Choroid plexus epithelial cell (primary cell): ENCODE results near the gene ZRANB3.
A peak's percentile ranks its signal among the peaks of the same experiment; 100 is the strongest.
"Not testable (repeated sequence)": the region's sequence is repeated elsewhere in the genome, so short reads cannot be mapped to it uniquely, and the experiment has no call there.

ENCODE experiments used
- DNase-seq: peaks from one replicate; pipeline ENCODE4 v3.0.0-alpha.2; 2010; ENCODE audit warnings: low read depth
- H3K4me3 ChIP-seq: 2 replicates; pipeline ENCODE4 v1.5.1; 2011; ENCODE audit warnings: low read depth, mild to moderate bottlenecking, control low read depth, low read length, moderate library complexity
- TF ChIP-seq, protein P1 (sequence below): conservative IDR thresholded peaks from 2 replicates; pipeline ENCODE4 v1.5.1; 2011; ENCODE audit warnings: low read depth, mild to moderate bottlenecking, control low read depth, inconsistent platforms, low read length, moderate library complexity

Gene ZRANB3

DNA sequence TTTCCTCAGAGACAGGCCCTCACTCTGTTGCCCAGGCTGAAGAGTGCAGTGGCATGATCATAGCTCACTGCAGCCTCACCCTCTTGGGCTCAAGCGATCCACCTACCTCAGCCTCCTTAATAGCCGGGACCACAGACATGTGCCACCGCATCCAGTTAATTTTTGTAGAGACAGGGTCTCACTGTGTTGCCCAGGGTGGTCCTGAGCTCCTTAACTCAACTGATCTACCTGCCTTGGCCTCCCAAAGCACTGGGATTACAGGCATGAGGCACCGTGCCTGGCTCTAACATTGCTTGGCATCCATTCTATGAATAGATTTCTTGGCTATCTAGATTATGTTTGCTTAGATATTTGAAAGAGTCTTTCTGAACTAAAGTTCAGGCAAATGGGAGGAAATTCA lies 21.9 kb upstream of the ZRANB3 start:
- TF ChIP-seq, protein P1, sequence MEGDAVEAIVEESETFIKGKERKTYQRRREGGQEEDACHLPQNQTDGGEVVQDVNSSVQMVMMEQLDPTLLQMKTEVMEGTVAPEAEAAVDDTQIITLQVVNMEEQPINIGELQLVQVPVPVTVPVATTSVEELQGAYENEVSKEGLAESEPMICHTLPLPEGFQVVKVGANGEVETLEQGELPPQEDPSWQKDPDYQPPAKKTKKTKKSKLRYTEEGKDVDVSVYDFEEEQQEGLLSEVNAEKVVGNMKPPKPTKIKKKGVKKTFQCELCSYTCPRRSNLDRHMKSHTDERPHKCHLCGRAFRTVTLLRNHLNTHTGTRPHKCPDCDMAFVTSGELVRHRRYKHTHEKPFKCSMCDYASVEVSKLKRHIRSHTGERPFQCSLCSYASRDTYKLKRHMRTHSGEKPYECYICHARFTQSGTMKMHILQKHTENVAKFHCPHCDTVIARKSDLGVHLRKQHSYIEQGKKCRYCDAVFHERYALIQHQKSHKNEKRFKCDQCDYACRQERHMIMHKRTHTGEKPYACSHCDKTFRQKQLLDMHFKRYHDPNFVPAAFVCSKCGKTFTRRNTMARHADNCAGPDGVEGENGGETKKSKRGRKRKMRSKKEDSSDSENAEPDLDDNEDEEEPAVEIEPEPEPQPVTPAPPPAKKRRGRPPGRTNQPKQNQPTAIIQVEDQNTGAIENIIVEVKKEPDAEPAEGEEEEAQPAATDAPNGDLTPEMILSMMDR, result no peak
- no peak overlapping the region for H3K4me3 ChIP-seq
- no peak for DNase-seq

DNA sequence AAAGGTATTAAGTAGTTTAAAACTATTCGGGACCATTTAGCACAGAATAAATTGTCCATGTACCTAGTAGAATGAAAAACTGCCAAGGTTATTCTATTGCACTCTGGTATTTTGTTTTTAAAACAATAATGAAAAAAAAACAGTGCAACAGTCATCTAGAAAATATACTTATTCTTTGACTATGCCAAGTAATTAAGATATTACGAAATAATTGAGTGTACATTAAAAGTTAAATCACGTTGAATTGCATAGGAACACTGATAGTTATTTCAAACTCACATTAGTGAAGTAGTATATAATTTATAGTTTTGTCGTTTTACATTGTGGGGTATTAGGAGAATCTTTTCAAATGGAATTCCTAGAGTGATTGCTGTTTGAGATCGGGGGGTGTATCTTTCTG lies 20.3 kb upstream of the ZRANB3 start:
- DNase-seq, result no peak
- TF ChIP-seq, protein P1, result no peak
- H3K4me3 ChIP-seq, result no peak overlapping the region

DNA sequence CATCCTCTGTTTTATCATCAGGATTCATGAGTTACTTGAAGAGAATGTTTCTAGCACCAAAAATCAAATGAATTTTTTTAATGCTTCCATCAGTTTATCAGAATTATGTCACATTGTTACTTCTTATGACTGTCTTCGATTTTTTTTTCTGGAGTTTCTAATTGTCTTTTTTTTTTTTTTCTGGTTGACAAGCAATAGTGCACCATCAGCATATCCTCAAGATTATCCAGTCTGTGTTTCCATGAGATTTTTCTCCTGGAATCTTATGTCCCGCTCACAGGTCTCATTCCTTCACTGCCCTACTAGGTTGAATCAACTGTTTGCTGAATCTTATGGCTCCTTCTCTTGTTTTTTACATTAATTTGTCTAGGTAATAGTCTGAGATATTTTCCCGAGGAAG lies 16.3 kb upstream of the ZRANB3 start:
- no peak overlapping the region for H3K4me3 ChIP-seq
- TF ChIP-seq, protein P1, result no peak
- no peak for DNase-seq

DNA sequence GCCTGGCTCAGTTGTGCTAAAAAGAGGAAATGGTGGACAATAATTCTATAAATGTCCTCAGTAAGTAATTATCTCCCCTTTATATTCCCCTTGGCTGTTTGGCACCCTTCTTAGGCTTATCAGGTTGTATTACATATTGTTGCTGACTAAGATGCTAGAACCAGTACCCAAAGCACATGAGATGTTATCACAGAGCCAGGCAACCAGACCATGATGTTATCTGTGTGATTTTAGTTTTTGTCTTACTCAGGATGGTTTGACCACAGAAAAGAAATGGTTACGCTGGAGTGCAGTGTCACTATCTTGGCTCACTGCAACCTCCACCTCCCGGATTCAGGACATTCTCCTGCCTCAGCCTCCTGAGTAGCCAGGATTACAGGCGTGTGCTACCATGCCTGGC lies 15.4 kb upstream of the ZRANB3 start:
- DNase-seq, result no peak
- H3K4me3 ChIP-seq, result no peak overlapping the region
- TF ChIP-seq, protein P1, result no peak

DNA sequence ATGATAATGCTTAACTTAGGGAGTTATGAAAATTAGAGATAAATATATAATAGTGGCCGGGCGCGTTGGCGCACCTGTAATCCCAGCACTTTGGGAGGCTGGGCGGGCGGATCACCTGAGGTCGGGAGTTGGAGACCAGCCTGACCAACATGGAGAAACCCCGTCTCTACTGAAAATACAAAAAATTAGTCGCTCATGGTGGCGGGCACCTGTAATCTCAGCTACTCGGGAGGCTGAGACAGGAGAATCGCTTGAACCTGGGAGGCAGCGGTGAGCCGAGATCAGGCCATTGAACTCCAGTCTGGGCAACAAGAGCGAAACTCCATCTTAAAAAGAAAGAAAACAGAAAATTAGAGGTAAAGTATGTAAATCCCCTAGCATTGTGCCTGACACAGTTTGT lies 2.5 kb upstream of the ZRANB3 start:
- H3K4me3 ChIP-seq, DNase-seq: not testable (repeated sequence)

DNA sequence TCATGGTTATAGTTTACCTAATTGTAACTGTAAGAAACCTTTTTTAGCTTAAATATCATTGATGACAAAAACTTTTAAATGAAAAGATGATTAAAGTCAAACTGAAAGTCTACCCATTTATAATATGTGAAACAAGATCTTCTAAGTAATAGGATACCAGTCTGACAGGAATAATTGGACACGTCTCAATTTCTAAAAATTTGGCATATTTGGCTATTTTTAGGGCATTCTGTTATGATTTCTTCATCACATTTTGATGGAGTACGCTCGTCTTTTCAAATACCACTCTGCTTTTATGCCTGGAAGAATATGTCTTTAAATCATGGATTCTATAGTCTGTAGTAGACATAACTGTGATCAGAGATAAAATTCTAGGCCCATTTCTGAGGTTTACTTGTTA lies 1.6 kb upstream of the ZRANB3 start:
- peak overlapping the region; percentile 23 for H3K4me3 ChIP-seq
- DNase-seq, result peak; percentile 45
- TF ChIP-seq, protein P1, result no peak

DNA sequence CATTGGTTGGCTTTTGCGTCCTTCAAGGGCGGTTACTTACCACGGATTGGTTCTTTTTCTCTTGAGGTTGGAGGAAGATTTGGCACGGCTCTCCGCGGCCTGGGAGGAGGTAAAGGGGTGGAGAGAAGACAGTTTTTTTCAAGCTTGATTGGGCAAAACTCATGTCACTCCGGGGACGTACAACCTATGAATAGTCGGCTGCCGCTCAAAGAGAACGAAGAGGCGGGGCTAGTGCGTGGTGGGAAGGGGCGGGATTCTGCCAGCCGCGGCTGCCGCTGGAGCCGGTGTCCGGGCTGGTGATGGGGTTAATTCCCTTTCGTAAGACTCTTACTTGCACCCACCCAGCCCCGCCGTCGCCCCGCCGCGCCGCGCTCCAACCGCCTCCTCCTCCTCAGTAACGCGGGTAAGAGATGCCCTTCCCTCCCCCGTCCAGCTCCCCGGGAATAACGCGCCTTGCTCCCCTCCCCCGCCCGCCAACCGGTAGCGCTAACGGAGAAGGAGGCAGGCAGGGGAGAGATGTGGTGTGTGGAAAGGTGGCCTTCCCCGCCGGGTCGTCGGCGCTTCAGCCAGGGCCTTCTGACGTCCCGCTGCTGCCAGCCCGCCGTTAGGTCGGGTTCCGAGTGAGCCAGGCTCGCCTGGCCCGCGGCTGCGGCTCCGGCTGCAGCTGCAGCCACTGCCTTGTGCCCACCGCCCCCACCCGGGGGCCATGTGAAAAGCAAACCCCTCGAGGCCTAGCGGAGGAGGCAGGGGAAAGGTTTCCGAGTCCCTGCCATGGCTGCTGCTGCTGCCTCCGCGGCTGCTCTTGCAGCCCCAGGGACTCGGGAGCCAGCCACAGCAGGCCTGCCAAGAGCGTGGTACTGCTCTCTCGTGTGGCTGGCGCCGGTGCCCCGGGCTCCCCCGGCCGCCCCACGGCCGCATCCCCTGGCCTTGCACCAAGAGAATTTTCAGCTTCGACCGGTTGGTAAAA lies 496 bp upstream of the ZRANB3 start, which contains the start of gene R3HDM1:
Gene R3HDM1, plus strand, starts transcription at position 254 of the 967 bp plus-strand sequence. CDS start 73,362 bp downstream, outside the sequence.
- H3K4me3 ChIP-seq, result peak within 1 kb of the TSS; percentile 92
- TF ChIP-seq, protein P1, result no peak
- DNase-seq, result peak; percentile 100
